DOHH2 (cell line): ENCODE measurements around the gene NUP98.

Source experiments
- H3F3A ChIP-seq: fragments of 200-600 bp; sonication (generic), shearing (Covaris generic); 2 replicates; pipeline ENCODE4 v1.6.0; 2016; ENCODE audit warnings: antibody characterized with exemption, mild to moderate bottlenecking; ENCODE audit not compliant: control insufficient read depth, insufficient read depth
- H3K27ac ChIP-seq: fragments of 200-600 bp; sonication (generic); 2 replicates; pipeline ENCODE4 v1.5.1; 2014; ENCODE audit warnings: low read depth, mild to moderate bottlenecking, low read length, moderate library complexity
- H3K27me3 ChIP-seq: fragments of 200-600 bp; sonication (generic); 2 replicates; pipeline ENCODE4 v1.6.1; 2014; ENCODE audit warnings: mild to moderate bottlenecking, low read length, mixed read lengths; ENCODE audit not compliant: control insufficient read depth
- H3K36me3 ChIP-seq: fragments of 200-600 bp; sonication (generic); 2 replicates; pipeline ENCODE4 v1.6.1; 2014; ENCODE audit warnings: mild to moderate bottlenecking, low read length, moderate library complexity, mixed read lengths; ENCODE audit not compliant: control insufficient read depth
- H3K4me1 ChIP-seq: fragments of 200-600 bp; sonication (generic); 2 replicates; pipeline ENCODE4 v1.6.1; 2014; ENCODE audit warnings: mild to moderate bottlenecking, low read length, mixed read lengths; ENCODE audit not compliant: control insufficient read depth
- H3K4me2 ChIP-seq: fragments of 200-600 bp; sonication (generic); 2 replicates; pipeline ENCODE4 v1.6.0; 2014; ENCODE audit warnings: mild to moderate bottlenecking, low read length, moderate library complexity
- H3K4me3 ChIP-seq: fragments of 200-600 bp; sonication (generic); 2 replicates; pipeline ENCODE4 v1.5.1; 2014; ENCODE audit warnings: mild to moderate bottlenecking, low read length, mixed read lengths
- H3K79me2 ChIP-seq: fragments of 200-600 bp; sonication (generic); 2 replicates; pipeline ENCODE4 v1.6.1; 2014; ENCODE audit warnings: mild to moderate bottlenecking, low read length, mixed read lengths; ENCODE audit not compliant: control insufficient read depth
- H3K9me2 ChIP-seq: fragments of 200-600 bp; sonication (generic); replicated peaks from 2 replicates; pipeline ENCODE4 v1.6.1; 2014; ENCODE audit warnings: mild to moderate bottlenecking, low read length, mixed read lengths; ENCODE audit not compliant: control insufficient read depth
- H3K9me3 ChIP-seq: fragments of 200-600 bp; sonication (generic); 2 replicates; pipeline ENCODE4 v1.6.1; 2014; ENCODE audit warnings: antibody characterized with exemption, low read length, mixed read lengths; ENCODE audit not compliant: control insufficient read depth, insufficient read depth
- H4K20me1 ChIP-seq: fragments of 200-600 bp; sonication (generic); 2 replicates; pipeline ENCODE4 v1.6.0; 2014; ENCODE audit warnings: low read depth, mild to moderate bottlenecking, antibody characterized with exemption, low read length, moderate library complexity; ENCODE audit not compliant: control insufficient read depth, insufficient read depth
- EZH2phosphoT487 ChIP-seq: fragments of 200-600 bp; sonication (generic); IDR thresholded peaks from 2 replicates; pipeline ENCODE4 v1.6.1; 2017; ENCODE audit warnings: borderline replicate concordance, mild to moderate bottlenecking, antibody characterized with exemption, low read length, moderate library complexity, mixed read lengths
- TF ChIP-seq, protein P1 (sequence below): fragments of 200-600 bp; sonication (generic); IDR thresholded peaks from one replicate; pipeline ENCODE4 v1.5.1; 2014; ENCODE audit warnings: antibody characterized with exemption, mild to moderate bottlenecking, low read depth, low read length; ENCODE audit not compliant: poor library complexity, severe bottlenecking

The NUP98 gene

GRCh38 chr11:3720997-3721396 lies 76.4 kb downstream of the NUP98 start:
- no peaks in the 10 kb centered on the region for H3K9me2 ChIP-seq
- H3K4me3 ChIP-seq, result no peak overlapping the region
- no peaks in the 10 kb centered on the region for H3K4me1 ChIP-seq
- no peaks in the 10 kb centered on the region for H4K20me1 ChIP-seq
- no peak for TF ChIP-seq EZH2phosphoT487
- TF ChIP-seq, protein P1, sequence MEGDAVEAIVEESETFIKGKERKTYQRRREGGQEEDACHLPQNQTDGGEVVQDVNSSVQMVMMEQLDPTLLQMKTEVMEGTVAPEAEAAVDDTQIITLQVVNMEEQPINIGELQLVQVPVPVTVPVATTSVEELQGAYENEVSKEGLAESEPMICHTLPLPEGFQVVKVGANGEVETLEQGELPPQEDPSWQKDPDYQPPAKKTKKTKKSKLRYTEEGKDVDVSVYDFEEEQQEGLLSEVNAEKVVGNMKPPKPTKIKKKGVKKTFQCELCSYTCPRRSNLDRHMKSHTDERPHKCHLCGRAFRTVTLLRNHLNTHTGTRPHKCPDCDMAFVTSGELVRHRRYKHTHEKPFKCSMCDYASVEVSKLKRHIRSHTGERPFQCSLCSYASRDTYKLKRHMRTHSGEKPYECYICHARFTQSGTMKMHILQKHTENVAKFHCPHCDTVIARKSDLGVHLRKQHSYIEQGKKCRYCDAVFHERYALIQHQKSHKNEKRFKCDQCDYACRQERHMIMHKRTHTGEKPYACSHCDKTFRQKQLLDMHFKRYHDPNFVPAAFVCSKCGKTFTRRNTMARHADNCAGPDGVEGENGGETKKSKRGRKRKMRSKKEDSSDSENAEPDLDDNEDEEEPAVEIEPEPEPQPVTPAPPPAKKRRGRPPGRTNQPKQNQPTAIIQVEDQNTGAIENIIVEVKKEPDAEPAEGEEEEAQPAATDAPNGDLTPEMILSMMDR, result no peak
- no peak overlapping the region for H3K4me2 ChIP-seq
- no peaks in the 10 kb centered on the region for H3K79me2 ChIP-seq
- peaks cover 83% of the 10 kb centered on the region for H3K36me3 ChIP-seq
- no peak overlapping the region for H3K27ac ChIP-seq
- no peaks in the 10 kb centered on the region for H3F3A ChIP-seq
- H3K27me3 ChIP-seq, result no peaks in the 10 kb centered on the region
- no peaks in the 10 kb centered on the region for H3K9me3 ChIP-seq

- Histone ChIP-seq H3K27me3 (no peaks in the 10 kb centered on the region), H3K36me3 (peaks cover 90% of the 10 kb centered on the region), H3F3A (peaks cover 3% of the 10 kb centered on the region; the same call in 1 of the 2 replicates), H3K4me3 (no peak overlapping the region), H3K9me3 (no peaks in the 10 kb centered on the region), H3K4me2 (no peak overlapping the region), H3K79me2 (0 out of 2 replicates have a peak, but pooled peaks cover 5% of the 10 kb centered on the region), H3K4me1 (no peaks in the 10 kb centered on the region), H4K20me1 (no peaks in the 10 kb centered on the region), H3K27ac (no peak overlapping the region), H3K9me2 (no peaks in the 10 kb centered on the region)
- TF ChIP-seq EZH2phosphoT487, result no peak
- TF ChIP-seq, protein P1, result no peak
Observed at GRCh38 chr11:3712274-3712673, 85.1 kb downstream of the NUP98 start.

GRCh38 chr11:3710485-3711259 lies 86.7 kb downstream of the NUP98 start:
- H4K20me1 ChIP-seq, result no peaks in the 10 kb centered on the region
- H3K4me1 ChIP-seq, result no peaks in the 10 kb centered on the region
- no peaks in the 10 kb centered on the region for H3K9me3 ChIP-seq
- no peaks in the 10 kb centered on the region for H3K27me3 ChIP-seq
- H3K79me2 ChIP-seq, result 0 out of 2 replicates have a peak, but pooled peaks cover 5% of the 10 kb centered on the region
- no peak overlapping the region for H3K4me2 ChIP-seq
- peaks cover 89% of the 10 kb centered on the region for H3K36me3 ChIP-seq
- TF ChIP-seq EZH2phosphoT487, result no peak
- TF ChIP-seq, protein P1, result no peak
- H3K9me2 ChIP-seq, result no peaks in the 10 kb centered on the region
- no peak overlapping the region for H3K4me3 ChIP-seq
- no peak overlapping the region for H3K27ac ChIP-seq
- peaks cover 3% of the 10 kb centered on the region; the same call in 1 of the 2 replicates for H3F3A ChIP-seq
